H54 (cell line): ENCODE results near the gene DCTN2.
"Not testable (repeated sequence)": the region's sequence is repeated elsewhere in the genome, so short reads cannot be mapped to it uniquely, and the experiment has no call there.

ENCODE experiments used
- DNase-seq: peaks from one replicate; pipeline ENCODE4 v3.0.0; 2011; ENCODE audit warnings: low spot score, mixed read lengths; ENCODE audit not compliant: insufficient read length
- FAIRE-seq: peaks from 3 replicates; lab custom pipeline; 2011; peaks lifted over from hg19 to GRCh38; lab: Jason Lieb, UNC
- POLR2A ChIP-seq: IDR thresholded peaks from 2 replicates; pipeline ENCODE4 v1.6.1; 2011; ENCODE audit warnings: low read depth, mild to moderate bottlenecking, low read length

DCTN2 gene

GRCh38 chr12:57583008-57583831 is 36.2 kb upstream of the DCTN2 start:
- FAIRE-seq (no peak), DNase-seq (peak; percentile 82)

GRCh38 chr12:57582440-57582839 is 35.4 kb upstream of the DCTN2 start:
- no peak for TF ChIP-seq POLR2A
- DNase-seq (no peak), FAIRE-seq (no peak)

More at GRCh38 chr12:57583008-57583831, 36.2 kb upstream of the DCTN2 start:
- TF ChIP-seq POLR2A = no peak

DNA sequence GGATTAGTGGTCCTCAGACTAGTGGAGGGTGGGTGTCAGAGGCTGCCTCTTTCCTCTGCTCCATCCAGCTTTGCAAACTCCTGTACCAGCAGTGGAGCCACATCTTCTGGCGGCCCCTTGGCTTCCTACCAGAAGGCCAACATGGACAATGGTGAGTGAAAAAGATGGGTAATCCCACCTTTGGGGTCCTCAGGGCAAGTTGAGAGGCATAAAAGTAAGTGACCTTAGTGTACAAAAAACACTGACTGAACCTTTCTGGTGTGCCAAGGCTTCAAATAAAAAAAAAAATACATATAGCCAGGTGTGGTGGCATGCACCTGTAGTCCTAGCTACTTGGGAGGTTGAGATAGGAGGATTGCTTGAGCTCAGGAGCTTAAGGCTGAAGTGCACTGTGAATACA is 34.8 kb upstream of the DCTN2 start:
- DNase-seq = no peak
- no peak for TF ChIP-seq POLR2A
- no peak for FAIRE-seq

DNA sequence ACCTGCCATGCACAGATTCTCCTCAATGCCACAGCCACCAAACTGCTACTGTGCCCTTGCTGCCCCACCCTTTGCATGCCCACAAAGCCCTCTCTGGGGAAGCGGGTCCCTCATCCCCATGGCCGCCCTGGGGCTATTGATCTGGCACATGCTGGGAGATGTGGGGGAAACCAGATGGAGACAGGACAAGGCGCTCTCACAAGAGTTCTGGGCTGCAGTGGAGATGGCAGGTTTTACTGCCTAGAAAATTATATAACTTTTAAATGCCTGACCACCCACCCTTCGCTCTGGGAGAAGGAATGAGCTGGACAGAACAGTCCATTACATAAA is 33.4 kb upstream of the DCTN2 start:
- no peak for TF ChIP-seq POLR2A
- no peak for DNase-seq
- no peak for FAIRE-seq

DNA sequence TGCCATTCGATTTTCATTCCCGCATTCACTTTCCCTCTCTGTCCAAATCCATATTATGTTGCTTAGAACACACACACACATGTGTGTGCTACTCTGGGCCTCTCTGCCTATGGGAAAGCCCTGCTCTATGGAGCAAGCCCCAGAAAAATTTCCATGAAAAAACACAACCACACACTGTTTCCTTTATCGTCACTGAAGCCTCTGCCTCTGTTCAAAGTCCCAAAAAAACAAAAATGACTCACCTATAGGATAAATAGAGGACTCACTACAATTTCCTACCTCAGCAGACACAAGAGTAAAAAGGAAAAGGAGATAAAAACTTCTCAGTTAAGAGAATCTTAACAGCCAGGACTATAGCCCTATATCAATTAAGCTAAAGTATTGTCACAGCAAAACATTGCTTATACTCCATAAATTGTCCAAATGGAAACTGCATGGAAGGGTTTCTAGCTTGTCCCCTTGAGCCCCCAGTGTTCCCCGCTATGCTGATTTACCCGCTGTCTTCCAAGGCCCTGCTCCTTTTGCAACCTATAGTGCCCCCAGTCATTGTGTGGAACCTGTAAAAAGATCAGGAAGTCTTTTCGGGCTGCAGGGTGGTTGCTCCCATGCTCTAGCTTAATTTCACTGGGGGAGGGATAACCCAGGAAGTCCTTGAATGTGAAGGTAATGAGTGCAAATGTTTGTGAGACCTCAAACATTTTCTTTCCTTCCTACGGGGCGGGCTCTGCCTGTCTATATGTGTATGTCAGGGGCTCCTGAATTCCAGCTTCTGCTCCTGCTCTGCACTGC is 32.9 kb upstream of the DCTN2 start:
- no peak for TF ChIP-seq POLR2A
- FAIRE-seq (no peak), DNase-seq (no peak)

DNA sequence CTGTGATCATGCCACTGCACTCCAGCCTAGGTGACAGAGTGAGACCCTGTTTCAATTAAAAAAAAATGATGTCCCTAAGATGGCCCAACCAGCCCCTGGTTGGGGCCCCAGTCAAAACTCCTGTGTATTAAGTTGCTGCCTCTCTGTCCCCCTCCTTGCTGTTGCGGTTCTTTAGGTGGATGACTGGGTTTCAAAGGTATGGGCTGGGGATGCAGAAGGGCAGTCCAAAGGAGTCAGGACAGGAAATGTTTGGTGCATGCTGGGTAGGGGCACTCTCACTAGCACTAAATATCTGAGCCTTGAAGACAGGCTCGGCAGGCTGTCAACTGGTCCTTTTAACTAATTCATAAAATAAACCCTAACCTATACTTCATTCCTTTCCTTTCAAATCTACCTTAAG is 32.0 kb upstream of the DCTN2 start:
- DNase-seq = no peak
- no peak for FAIRE-seq
- no peak for TF ChIP-seq POLR2A

- TF ChIP-seq POLR2A = no peak
- DNase-seq (no peak), FAIRE-seq (no peak)
Measured at GRCh38 chr12:57577981-57578758, 31.2 kb upstream of the DCTN2 start.

GRCh38 chr12:57576613-57577160 is 29.7 kb upstream of the DCTN2 start:
- no peak for FAIRE-seq
- DNase-seq = no peak
- TF ChIP-seq POLR2A = no peak

DNA sequence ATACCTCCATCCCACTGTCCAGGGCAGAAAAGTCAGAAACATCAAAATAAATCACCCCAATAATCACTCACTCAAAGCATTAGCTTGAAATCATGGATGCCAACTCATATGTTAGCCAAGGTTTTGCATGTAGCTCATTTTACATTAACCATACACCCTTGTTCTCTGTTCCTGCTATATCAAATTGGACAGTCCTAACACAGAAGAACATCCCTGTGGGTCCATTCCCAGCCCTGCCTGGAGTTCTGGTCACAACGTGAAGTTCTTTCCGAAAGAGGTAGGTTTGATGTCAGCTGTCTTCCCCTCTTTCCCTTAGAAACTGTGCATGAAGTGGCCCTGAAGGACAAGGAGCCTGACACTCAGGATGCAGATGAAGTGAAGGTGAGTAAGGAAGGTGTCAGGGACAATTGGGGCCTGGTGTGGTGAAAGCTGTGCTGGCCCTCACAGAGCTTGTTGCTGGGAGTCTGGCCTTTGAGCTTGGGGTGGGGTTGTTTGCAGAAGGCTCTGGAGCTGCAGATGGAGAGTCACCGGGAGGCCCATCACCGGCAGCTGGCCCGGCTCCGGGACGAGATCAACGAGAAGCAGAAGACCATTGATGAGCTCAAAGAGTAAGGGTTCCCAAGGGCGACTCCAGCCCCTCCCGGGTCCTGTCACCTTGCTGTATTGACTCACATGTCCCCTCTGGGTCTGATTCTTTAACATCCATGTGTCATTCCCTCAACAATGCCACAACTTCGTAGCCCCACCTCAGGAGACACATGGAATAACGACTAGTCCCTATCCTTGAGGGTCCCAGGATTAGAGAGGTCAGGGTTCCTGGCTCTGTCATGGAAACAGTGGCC is 29.0 kb upstream of the DCTN2 start:
- no peak for FAIRE-seq
- DNase-seq = no peak
- no peak for TF ChIP-seq POLR2A

GRCh38 chr12:57574795-57575194 is 27.8 kb upstream of the DCTN2 start:
- no peak for FAIRE-seq

GRCh38 chr12:57571926-57572762 is 25.2 kb upstream of the DCTN2 start:
- no peak for TF ChIP-seq POLR2A
- FAIRE-seq = no peak

More at GRCh38 chr12:57574795-57575194, 27.8 kb upstream of the DCTN2 start:
- TF ChIP-seq POLR2A = no peak
- no peak for DNase-seq

GRCh38 chr12:57570438-57570837 is 23.4 kb upstream of the DCTN2 start:
- FAIRE-seq, DNase-seq: not testable (repeated sequence)

More at GRCh38 chr12:57571926-57572762, 25.2 kb upstream of the DCTN2 start:
- DNase-seq = no peak
